DMS79 treated with DMSO at 0.1 percent for 48 hours (cell line): ENCODE measurements around the gene ZDHHC11B.
"Not testable (repeated sequence)": the region's sequence is repeated elsewhere in the genome, so short reads cannot be mapped to it uniquely, and the experiment has no call there.

ENCODE experiments used
- DNase-seq: peaks from one replicate; lab custom pipeline; 2025; lab: John Stamatoyannopoulos, UW

ZDHHC11B gene

DNA sequence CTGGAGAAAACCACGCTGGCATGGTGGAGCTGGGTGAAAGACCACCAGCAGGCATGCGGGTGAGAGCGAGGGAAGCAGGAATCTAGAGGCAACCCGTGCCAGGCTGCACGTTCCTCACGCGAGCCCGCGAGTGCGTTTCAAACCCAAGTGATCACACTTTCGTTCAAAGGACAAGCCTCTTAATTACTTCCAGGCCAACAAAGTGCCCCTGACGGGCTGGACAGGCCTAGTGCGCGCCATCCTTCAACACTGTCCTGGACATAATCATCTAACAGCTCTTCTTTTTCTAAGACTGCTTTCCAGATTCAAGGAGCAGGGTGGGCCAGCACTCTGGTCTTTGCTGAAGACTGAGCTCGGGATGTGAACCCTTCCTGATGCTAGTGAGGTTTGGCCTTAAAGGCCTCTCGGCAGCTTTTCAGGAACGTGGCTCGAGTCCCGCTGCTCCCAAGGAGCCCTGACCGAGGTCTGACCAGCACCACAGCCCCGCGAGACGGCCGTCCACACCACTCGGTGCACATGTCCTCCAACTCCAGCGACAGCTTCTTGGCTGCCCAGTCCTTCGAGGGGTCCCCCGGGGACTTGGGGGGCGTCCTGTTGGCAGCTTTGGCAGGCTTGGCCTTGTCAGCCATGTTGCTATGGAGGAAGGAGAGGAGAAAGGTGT is 14.9 kb downstream of the ZDHHC11B start:
- DNase-seq = not testable (repeated sequence)

DNA sequence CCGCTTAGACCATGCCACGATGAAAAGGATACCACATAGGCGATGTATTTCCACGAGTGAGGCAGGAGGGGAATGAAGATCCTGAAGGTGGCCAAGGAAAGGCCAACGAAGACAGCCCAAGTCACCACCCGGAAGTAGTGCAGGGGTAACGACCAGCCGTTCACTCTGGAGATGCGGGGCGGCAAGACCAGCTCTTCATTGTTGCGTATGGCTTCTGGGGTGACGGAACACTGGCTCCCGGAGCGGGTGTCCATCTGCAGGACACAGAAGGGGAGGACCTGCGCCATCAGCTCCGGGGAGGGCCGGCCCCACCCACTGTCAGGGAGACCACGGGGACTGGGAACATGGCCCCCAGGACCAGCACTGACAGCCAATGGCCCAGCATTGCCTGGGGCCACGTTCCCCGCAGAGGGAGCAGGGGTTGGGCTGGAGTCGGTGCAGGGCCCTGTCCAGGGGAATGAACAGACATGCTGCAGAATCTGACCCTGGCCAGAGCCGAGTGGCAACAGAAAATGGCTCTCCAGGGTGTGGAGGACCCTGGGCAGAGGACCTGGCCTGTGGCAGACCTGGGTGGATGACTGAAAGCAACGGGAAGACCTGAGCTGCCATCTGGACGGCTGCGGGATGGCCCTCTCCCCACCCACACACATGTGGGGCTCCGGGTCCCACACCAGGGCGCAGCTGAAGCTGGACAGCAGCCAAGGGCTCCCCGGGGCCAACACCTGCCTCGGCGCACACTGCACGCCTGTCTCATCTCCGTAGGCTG is 17.7 kb downstream of the ZDHHC11B start:
- no peak for DNase-seq

DNA sequence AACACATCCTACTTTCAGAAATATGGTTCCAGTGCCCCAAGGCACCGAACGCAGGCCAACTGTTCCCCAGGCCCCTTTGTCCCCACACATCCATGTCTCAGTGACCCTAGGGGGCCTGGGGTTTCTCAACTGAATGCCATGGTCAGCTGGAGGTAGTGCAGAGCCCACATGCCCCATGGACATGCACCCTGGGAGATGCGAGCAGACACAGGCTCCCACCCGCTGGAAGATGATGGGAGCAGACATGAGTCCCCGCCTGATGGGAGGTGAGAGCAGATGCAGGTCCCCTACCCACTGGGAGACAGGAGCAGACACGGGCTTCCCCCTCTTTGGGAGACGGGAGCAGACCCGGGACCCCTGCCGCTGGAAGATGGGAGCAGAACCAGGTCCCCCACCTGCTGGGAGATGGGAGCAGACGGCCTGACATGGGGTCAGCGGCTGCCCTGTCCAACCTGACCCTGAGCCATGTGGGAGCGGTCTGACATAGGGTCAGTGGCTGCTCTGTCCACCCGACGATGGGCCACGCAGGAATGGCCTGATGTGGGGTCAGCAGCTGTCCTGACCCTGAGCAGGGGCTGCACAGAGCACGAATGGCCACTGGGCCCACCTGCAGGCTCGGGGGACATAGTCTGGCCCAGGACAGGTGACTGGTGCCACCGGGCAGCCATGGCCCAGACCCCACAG is 18.4 kb downstream of the ZDHHC11B start:
- no peak for DNase-seq

DNA sequence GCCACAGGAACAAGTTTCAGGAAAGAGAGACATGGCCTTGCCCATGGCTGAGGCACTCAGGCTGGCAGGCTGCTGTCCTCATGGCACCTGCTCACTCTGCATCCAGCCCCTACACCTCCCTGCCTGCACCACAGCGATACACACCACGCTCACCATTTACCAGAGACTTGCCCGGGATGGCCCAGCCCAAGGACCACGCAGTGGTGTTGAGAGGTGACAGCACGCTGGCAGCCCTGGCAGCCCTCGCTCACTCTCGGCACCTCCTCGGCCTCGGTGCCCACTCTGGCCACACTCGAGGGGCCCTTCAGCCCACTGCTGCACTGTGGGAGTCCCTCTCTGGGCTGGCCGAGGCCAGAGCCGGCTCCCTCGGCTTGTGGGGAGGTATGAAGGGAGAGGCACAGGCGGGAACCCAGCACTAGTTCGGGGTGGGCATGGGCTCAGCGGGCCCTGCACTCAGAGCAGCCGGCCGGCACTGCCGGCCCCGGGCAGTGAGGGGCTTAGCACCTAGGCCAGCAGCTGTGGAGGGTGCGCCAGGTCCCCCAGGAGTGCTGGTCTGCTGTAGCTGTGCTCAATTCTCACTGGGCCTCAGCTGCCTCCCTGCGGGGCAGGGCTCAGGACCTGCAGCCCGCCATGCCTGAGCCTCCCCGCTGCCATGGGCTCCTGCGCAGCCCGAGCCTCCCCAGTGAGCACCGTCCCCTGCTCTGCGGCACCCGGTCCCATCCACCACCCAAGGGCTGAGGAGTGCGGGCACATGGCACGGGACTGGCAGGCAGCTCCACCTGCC is 20.3 kb downstream of the ZDHHC11B start:
- no peak for DNase-seq

DNA sequence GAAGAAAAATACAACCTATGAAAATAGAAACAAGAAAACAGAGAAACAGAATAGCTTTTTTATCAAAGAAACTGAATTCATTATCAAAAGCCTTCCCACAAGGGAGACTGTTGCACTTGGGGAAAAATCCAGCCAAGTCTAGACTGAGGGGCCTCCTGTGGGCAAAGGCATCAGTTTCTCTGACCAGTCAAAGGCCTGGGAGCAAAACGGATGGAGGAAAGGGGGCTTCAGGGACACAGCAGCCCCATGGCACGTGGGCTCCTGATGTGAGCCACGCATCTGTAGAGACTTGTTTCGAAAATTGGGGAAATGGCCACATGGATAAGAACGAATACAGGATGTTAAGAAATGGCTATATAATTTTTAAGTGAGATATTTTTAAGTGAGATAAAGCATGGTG is 21.1 kb downstream of the ZDHHC11B start:
- DNase-seq = no peak

DNA sequence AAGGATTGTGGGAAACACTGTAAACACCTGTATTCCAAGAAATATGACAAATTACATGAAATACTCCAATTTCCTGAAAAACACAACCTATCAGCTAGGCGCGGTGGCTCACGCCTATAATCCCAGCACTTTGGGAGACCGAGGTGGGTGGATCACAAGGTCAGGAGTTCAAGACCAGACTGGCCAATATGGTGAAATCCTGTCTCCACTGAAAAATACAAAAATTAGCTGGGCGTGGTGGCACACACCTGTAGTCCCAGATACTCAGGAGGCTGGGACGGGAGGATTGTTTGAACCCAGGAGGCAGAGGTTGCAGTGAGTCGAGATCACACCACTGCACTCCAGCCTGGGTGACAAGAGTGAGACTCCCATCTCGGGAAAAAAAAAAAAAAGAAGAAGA is 21.5 kb downstream of the ZDHHC11B start:
- DNase-seq = not testable (repeated sequence)

DNA sequence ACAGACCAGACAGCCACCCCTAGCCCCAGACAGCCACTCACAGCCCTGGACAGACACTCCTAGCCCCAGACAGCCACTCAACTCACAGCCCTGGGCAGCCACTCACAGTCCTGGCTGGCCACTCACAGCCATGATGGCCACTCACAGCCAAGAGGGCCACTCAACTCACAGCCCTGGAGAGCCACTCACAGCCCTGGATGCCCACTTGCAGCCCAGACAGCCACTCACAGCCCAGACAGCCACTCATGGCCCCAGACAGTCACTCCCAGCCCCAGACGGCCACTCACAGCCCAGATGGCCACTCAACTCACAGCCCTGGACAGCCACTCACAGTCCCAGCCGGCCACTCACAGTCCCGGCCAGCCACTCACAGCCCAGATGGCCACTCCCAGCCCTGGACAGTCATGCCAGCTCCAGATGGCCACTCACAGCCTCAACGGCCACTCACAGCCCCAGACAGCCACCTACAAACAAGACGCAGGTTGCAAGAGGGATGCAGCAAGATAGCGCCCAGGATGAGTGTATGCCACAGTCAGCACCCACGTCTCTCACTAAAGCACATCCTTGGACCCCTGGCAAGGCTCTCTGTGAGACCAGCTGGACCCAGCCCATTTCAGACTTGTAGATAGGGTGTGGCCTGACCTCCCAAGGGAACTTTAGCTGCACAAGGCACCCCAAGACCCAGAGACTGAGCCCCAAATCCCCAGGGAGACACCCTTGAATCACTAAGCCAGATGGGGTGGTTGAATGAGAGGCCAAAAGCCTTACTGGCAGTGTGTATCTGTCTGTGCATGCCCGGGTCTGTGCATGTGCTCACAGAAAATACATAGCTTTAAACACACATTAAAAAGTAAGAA is 22.4 kb downstream of the ZDHHC11B start:
- DNase-seq = peak; percentile 76

DNA sequence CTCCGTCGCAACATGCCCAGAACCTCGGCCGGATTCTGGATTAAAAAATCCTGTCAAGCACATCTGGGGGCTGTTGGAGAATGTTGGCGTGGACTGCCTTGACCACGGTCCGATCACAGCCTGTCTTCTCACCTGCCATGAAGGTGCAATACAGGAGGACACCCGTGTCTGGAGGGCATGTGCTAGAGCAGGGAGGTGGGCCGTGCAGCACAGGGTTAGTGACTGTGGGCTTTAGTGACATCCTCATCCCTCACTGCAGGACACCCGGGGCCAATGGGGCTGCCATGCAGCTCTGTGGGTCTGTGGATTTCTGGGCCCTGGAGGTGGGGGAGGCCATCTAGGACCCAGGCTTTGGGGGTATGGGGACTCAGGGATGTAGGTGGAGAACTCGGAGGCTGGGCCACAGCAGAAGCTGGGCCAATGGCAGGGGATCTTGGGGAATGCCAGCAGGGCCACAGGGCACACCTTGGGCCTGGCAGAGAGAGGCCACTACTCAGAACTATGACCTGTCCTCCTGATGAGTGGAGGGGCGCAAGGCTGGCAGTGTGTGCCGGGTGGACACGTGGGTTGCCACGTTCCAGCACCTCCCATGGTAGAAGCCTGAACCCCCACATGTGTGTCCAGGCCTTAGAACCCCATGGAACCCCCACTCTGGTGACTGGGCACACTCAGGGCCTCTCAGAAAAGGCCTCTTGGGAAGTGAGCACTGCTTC is 23.3 kb downstream of the ZDHHC11B start:
- DNase-seq = no peak

DNA sequence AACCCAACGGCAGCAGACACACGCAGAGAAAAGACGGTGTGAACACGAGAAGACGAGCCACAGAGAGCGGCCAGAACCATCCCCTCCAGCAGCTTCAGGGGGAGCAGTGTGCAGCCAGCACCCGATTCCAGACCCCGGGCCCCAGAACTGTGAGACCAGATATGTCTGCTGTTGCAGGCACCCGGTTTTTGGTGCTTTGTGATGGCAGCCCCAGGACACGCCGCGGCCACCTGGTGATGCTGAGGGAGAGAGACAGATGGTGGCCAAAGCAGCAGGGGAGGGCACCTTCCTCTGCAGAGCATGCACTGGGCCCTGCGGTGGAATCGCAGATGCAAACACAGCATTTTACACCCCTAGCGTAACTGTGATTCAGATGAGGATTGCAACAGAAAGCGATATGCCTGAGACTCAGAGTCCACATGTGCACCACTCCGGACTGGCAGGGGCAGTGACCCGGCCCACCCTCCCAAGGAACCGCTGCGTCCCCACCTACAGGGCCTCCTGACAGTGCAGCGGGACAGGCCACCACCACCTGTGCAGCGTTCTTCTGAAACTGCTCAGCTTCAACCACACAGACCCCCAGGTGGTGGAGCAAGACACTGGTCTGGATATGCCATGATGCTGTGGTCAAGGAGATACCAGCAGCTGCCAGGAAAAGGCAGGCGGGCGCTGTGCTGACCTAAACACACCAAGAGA is 24.0 kb downstream of the ZDHHC11B start:
- DNase-seq = no peak

DNA sequence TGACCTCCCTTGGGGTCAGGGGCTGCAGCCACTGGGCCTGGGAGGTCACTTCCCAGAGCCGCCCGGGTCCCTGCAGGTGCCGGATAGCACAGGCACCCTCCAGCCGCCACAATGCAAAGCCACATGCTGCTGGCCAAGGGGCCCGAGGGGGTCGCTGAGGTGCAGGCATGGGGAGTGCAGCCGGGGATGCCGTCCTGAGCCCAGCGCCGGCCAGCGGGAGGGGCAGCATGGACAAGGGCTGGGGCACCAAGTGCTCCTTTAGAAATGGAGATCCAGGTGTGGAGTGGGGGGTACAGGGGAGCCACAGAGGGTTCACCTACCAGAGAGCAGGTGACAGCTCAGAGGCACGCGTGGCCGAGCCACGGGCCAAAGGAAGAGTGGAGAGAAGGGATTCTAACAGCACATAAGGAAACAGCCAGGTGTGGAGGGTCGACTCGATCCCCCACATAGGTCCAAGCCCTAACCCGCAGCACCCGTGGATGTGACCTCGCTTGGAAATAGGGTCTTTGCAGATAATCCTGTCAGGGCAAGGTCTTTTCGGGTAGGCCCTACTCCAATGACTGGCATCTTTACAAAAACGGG is 24.7 kb downstream of the ZDHHC11B start:
- no peak for DNase-seq

DNA sequence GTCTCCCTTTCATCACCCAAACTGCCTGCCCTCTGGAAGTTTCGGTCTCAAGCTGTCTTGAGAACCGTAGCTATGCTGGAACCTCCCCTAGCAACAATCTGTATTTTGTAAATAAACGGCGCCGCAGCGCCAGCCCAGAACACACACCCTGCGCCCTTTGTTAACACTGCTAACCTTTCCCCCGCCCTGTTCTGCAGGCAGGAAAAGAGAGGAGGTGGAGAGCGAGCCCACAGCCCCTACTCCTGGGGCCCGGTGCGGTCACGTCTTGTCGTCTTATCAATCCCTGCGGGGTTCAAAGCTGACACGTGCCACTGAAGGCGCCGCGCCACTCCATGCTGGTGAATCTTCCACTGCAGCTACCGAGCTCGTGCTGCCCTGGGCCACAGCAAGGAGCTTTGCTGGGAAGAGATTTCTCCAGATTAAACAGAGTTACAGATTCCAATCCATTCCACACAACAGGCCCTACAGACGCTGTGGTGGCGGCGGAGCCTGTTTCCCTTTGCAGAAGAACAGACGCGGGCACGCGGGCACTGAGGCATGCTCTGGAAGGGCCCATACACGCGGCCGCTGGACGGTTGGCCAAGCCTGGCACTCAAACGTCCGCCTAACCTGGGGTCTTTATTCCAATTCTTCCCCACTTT is 25.3 kb downstream of the ZDHHC11B start:
- DNase-seq = no peak

DNA sequence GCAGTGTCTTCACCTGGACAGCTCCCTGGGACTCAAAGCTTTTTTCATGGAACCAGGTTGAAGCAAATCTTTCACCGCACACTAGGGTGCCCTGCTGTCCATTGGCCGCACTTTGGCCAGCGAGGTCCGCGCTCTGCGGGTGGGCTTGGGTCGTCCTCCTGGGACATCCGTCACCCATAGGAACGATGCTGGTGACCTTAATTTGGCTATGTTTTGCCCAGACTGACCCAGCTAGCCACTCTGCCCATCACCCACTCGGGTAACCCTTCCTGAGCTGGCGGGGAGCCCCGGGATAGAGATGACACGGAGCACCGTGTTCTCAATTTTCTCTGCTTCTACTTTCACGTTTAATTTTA is 25.9 kb downstream of the ZDHHC11B start:
- no peak for DNase-seq

DNA sequence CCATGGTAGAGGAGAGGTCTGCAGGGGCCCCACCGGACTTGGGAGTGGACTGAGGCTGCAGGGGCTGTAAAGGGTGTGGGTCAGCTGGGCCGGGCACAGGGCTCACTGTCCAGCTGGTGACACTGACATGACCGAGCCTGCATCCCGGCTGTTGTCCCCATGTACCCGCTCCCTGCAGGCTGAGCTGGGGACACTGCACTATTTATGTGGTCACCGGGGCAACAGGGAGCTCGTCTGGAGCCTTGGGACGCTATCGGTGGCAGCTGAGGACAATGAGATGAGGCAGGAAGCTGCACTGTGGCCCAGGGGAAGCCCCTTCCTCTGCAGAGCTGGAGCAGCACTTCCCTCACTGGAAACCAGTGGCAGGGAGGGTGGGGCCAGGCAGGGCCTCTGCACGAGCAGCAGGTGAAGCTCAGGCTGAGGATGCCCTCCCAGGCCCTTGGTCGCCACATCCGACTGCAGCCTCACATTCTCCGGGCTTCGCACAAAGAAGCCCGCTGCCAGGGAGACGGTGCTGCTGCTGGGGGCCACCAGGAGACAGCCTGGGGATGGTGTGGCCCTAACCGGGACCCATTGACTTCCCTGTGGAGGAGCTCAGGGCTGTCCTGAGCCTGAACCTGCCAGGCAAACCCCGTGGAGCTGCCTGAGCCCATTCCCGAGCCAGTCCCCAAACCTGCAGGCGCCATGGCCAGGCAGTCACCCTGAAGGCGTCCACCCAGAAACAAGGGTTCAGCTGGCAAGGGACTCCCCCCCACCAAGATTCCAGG is 26.4 kb downstream of the ZDHHC11B start:
- DNase-seq = no peak

DNA sequence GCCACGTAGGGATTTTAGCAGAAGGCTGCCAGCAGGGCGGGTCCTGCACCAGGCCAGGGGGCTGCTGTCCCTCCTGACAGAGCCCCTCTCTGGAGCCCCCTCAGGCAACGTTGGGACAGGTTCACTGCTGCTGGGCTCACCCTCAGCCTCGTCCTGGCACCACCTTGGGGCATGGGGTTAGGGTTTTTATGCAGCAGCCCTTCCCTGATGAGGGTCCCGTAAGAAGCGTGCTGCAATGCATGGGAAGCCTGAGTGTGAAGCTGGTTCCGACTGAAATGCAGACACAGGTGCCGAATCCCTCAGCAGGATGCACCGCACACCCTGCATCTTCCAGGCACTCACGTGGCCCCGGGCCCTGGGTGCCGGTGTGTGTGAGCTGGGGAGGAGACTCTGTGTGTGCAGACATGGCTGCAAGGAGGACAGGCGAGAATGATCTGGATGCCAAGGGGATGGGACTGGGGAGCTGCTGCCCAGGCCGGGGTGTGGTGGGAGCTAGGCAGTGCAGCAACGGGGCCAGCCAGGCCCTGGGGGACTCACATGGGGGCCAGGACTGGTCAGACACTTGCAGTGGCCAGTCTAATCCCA is 27.1 kb downstream of the ZDHHC11B start:
- DNase-seq = no peak

DNA sequence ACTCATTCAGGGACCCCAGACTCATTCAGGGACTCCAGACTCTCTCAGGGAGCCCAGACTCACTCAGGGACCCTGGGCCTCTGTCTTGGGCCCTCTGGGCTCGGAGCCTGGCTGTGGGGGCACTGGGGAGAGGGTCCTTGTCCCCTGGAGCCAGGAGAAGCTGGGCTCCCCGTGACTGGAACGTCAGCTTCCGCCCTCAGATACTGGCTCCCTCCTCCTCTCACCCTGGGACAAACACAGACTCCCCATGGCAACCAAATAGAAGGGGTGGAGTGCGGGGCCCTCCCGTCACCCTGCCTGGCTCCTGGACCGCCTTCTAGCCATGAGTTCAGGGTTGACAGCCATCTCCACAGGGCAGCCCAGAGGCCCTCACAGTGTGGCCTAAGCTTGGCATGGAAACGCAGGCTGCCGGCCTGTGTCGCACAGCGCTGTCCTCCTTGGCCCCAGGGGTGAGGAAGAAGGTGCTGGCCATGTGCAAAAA is 27.6 kb downstream of the ZDHHC11B start:
- DNase-seq = no peak

DNA sequence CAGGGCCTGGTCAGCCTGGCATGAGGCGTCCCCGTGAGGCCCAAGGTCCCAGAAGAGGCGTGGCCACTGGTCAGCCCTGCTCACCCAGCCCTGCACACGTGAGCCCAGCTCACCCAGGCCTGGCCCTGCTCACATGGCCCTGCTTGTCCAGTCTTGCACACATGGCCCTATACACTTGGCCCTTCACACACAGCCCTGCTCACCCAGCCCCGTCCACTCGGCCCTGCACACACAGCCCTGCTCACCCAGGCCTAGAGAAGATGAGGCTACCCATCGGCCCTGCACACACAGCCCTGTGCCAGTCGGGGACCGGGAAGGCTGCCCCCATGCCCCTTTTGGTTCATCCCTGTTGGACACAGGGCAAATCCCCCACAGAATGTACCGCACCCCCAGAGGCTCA is 28.4 kb downstream of the ZDHHC11B start:
- DNase-seq = no peak

DNA sequence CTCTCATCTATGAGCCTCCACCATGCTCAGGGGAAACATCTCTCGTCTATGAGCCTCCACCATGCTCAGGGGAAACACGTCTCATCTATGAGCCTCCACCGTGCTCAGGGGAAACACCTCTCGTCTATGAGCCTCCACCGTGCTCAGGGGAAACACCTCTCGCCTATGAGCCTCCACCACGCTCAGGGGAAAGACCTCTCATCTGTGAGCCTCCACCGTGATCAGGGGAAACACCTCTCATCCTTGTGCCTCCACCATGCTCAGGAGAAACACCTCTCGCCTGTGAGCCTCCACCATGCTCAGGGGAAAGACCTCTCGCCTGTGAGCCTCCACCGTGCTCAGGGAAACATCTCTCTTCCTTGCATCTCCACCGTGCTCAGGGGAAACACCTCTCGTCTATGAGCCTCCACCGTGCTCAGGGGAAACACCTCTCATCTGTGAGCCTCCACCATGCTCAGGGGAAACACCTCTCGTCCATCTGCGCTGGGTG is 30.3 kb downstream of the ZDHHC11B start:
- not testable (repeated sequence) for DNase-seq
